Activated gamma-delta T cell treated with Interleukin-2 at 50 U/mL for 16 hours (primary cell): ENCODE data around the gene TLL1.

Experiments
- DNase-seq: peaks from one replicate; pipeline ENCODE4 v3.0.0-alpha.2; 2020

The TLL1 gene

DNA sequence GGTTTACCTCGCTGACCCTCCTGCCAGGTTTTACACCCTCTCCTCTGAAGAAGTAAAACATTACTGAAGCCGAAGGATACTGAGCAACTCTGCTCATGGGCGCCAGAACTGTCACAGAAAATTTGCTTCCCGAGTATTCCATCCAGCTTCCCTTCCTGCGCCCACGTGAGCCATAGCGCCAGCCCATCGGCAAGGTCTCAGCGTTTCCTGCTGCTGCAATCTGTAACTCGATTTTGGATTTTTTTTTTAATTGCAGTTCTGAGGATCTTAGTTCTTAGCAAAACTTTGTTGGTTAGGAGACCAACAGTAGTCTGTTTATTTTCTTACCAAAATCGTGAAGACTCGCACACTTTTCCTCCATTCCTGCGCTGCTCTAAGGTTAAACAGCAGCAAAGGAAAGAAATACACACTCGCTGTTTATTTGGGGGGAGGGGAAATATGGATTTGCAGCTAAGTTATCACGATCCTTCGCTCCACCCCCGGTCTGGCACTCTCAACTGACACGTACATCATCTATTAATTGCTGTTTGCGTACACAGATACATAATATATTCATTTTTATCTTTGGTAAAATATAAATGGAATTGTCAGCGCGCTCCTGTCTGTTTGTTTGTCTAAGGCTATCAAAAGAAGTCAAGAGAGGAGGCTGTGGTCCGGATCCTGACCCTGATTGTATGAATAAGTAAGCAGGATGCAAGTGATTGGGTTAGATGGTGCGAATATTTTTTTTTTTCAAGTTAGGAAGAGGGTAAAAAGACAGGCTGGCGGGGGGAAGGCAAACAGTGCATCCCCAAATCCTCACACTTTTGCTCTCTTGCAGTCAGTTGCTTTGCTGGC lies at the start of gene TLL1:
Gene TLL1, plus strand, starts transcription at position 777 of the 837 bp plus-strand sequence. CDS start 668 bp downstream, outside the sequence.
- no peak for DNase-seq

- DNase-seq: no peak
Measured at GRCh38 chr4:165826166-165826565, 46.9 kb upstream of the TLL1 start.

- DNase-seq: no peak
Measured at GRCh38 chr4:165827018-165827417, 46.0 kb upstream of the TLL1 start.

- no peak for DNase-seq
Measured at GRCh38 chr4:165828928-165829327, 44.1 kb upstream of the TLL1 start.

DNA sequence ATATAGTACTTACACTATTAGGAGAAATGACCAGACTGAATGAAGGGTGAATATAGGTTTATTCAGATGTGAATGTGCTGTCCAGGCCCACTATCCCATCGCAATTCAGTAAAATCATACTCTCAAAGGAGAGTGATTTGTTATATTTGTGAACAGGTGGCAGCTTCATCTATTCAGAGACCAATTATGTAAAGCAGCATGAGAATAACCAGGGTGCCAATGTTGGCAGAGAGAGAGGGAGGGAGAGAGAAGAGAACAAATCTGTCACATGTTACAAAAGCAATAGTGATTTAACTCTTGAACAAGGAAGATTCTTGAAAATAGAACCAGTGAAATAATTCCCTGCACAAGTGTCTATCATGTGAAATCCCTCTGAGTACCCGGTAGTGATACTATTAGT lies 38.9 kb upstream of the TLL1 start:
- DNase-seq: no peak

DNA sequence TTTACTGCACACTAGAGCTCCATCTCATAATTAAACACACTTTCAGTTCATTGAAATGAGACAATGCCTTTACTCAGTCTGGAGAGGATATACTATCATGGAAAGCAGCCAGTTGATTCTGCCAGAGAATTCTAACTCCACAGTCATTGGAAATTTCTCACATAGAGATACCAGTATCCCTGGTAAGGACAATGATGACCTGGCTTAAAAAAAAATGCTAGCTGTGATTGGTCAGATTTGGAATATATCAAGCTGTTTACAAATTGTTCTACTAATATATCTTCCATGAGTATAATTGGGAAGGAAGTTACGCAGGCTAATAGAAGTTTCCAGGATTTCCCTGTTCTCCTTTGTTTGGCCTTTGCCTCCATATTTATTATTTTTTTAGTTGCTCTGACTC lies 34.5 kb upstream of the TLL1 start:
- DNase-seq: no peak

DNA sequence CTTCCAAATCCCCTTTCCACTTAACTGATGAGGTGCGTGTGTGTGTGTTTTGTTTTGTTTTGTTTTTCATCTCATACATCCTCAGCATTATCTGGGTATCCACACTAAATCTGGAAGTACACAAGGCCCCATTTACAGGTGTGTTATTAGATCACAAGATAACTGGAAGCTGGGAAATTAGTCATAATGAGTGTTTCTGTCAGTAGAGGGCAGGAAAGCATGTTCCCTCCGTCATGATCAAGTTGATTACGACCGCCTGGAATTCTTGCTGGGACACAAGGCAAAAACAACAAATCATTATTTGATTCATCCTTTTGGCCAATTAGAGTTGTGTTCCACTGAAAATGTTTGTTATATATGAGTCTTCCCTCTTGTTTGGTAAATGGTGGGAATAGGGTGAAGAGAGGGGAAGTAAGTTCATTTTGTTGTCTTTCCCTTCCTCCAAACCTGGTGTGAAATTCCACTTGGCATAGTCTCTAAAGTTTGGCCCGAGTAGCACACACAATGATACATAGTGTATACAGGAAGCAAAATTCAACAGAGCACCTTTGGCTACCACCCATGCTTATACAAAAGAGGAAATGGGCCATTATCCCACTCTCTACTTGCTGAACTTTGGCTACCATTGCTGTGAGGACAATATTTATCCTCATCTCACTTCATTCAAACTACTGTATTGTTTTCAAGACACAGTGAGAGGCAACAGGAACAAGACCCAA lies 33.3 kb upstream of the TLL1 start:
- DNase-seq: no peak

DNA sequence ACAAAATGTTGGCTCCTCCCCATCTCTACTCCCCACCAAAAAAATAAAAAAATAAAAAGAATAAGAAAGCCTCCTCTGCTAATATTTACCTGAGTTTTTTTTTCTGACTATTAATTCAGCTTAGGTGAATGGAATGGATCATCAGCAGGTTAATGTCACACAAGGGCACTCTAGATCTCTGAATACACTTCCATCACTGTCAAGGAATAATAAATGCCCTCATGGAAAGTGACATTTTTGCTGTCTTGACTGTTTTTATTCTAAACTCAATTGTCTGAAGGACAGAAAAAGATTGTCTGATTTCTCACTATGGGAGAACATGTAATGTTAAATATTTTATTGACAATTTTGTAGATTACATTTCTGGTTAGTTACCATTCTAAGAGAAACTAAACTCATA lies 30.4 kb upstream of the TLL1 start:
- no peak for DNase-seq

- DNase-seq: no peak
Measured at GRCh38 chr4:165844161-165844560, 28.9 kb upstream of the TLL1 start.

- DNase-seq: no peak
Measured at GRCh38 chr4:165851256-165851655, 21.8 kb upstream of the TLL1 start.

GRCh38 chr4:165855191-165855590 lies 17.8 kb upstream of the TLL1 start:
- no peak for DNase-seq

DNA sequence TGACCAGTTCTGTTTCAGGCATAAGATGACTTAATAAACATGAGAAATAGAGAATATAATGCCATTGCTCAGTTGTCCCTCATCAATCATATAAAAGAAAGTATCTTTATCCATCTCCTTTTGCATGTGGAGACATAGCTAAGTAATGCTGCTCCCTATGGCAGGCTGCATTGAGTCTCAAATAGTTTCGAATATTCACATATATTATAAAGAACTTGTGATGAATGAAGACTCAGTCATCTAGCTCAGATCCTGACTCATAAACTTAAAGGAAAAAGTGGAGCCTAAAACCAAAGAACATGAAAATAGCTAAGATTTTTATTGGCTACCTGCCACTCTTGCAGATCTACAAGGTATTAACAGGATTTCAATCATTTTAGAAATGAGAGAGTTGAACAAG lies 11.7 kb upstream of the TLL1 start:
- DNase-seq: no peak

DNA sequence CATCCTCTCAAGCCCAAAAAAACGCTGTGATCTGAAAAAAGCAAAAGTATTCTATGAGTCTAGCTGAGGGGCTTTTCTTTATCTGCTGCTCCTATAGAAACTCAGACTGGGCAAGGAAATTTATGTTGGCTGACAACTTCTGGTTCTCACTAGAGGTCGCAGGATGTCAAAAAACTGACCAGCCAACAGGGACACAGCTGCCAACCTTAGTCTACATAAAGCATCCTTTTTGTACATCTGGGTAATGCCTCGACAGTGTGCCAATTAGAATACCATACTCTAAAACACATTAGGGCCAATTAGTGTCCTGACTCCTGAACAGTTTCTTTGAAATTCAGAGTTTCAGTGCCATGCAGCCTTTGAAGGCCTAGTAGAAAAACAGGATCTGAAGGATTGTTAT lies 8.8 kb upstream of the TLL1 start:
- DNase-seq: no peak

GRCh38 chr4:165866019-165866650 lies 6.9 kb upstream of the TLL1 start:
- no peak for DNase-seq

DNA sequence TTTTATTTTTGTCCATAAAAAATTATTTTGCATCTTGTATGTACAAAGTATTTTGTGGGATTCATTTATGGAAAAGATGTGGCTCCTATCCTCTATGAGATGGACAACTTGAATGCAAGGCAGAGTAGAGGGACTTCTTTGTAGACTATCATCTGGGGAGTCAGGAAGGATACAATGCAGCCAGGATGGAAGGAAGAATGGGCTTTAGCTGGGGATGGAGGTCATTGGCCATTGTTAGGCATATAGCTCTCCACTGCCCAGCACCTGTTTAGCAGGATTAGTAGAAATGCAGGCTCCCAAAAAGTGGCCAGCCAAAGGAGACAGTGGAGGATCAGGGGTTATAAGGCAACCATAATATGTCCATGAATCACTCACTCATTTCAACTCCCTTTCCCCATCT lies 5.1 kb upstream of the TLL1 start:
- no peak for DNase-seq

DNA sequence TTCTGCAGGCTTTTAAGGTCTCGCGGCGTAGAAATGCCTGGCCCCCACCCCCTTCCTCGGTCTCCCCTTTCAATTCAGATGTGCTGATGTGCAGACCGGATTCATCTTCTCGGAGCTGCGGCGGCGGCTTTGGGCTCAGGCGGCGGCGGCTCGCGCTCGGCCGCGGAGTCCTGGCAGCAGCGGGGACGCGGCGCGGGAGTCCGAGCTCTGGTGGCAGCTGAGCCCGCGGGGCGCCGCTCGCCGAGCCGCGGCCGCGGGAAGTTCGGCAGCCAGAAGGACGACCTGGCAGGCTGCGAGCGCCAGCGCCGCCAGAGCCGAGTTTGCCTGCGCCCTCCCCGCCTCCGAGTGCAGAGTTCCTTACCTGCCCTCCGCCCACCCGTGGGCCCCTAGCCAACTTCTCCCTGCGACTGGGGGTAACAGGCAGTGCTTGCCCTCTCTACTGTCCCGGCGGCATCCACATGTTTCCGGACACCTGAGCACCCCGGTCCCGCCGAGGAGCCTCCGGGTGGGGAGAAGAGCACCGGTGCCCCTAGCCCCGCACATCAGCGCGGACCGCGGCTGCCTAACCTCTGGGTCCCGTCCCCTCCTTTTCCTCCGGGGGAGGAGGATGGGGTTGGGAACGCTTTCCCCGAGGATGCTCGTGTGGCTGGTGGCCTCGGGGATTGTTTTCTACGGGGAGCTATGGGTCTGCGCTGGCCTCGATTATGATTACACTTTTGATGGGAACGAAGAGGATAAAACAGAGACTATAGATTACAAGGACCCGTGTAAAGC lies 448 bp downstream of the TLL1 start:
- no peak for DNase-seq

- DNase-seq: no peak
Measured at GRCh38 chr4:165874072-165874790, 1.2 kb downstream of the TLL1 start.

DNA sequence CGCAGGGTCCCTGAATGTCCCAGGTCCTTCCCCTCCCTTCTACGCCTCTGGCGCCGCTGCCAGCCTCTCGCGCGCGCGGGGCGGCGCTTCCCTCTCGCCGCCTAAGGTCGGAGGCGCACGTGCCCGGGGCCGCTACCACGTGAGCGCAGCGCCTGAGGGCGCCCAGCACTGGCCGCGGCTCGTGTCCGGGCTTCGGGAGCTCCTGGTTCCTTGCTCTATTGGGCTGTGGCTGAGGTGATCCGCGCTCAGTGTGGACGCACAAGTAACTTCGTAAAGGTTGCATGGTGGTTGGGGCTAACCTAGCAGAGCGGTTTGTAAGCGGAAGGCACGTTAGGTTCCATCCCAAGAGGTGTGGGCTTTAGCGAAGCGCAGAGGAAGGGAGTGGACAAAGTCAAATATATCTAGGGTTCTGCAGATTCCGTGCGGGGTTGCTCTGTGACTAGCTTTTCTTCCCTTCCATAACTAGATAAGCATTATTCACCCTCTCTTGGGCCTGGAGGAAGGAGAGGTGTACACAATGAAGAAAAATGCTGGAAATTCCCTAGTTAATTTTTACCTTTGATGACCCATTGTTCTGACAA lies 1.8 kb downstream of the TLL1 start:
- DNase-seq: no peak

- no peak for DNase-seq
Measured at GRCh38 chr4:165875446-165875845, 2.4 kb downstream of the TLL1 start.

DNA sequence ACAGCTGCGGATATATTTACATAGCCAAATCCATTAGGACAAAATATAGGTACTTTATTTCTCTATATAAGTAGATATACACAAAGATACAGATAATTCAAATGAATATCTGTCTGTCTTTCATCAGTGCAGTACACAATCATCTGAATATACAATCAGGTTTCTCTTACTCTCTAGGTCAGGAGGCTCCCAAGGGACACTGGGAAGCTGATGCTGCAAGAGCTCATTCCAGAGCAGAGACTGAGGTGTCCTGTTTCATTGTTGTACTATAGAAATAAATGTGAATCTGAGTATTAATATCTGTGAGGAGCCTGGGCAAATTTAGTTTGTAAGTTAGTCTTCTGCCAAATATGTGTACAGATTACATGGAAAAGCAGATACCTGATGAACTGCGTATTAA lies 4.2 kb downstream of the TLL1 start:
- DNase-seq: no peak

GRCh38 chr4:165879641-165880040 lies 6.6 kb downstream of the TLL1 start:
- DNase-seq: no peak

DNA sequence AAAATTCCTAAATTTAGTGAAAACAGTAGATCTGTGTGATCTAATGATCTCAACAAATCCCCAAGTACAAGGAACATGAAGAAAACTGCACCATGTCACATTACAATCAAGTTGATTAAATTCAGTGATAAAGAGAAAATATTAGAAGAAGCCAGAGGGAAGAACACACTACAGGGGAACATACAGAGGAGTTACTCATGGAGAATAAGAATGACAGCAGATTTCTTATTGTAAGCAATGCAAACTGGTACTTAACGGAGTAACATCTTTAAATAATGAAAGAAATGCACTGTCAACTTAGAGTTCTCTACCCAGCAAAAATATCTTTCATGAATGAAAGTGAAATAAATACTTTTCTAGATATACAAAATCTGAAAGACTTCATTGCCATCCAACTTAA lies 21.1 kb downstream of the TLL1 start:
- no peak for DNase-seq
